T-helper 2 cell (primary cell): ENCODE data around the gene NPHS1.
"Not testable (repeated sequence)": the region's sequence is repeated elsewhere in the genome, so short reads cannot be mapped to it uniquely, and the experiment has no call there.

Experiments used
- DNase-seq, 5 experiments: peaks; one replicate each; pipeline versions ENCODE4 v3.0.0 to v3.0.0-alpha.2; 2012 to 2022
- total RNA-seq, 2 donors: gene quantifications; one replicate each; lab custom pipeline; 2026; lab: John Stamatoyannopoulos, UW

Gene NPHS1, protein sequence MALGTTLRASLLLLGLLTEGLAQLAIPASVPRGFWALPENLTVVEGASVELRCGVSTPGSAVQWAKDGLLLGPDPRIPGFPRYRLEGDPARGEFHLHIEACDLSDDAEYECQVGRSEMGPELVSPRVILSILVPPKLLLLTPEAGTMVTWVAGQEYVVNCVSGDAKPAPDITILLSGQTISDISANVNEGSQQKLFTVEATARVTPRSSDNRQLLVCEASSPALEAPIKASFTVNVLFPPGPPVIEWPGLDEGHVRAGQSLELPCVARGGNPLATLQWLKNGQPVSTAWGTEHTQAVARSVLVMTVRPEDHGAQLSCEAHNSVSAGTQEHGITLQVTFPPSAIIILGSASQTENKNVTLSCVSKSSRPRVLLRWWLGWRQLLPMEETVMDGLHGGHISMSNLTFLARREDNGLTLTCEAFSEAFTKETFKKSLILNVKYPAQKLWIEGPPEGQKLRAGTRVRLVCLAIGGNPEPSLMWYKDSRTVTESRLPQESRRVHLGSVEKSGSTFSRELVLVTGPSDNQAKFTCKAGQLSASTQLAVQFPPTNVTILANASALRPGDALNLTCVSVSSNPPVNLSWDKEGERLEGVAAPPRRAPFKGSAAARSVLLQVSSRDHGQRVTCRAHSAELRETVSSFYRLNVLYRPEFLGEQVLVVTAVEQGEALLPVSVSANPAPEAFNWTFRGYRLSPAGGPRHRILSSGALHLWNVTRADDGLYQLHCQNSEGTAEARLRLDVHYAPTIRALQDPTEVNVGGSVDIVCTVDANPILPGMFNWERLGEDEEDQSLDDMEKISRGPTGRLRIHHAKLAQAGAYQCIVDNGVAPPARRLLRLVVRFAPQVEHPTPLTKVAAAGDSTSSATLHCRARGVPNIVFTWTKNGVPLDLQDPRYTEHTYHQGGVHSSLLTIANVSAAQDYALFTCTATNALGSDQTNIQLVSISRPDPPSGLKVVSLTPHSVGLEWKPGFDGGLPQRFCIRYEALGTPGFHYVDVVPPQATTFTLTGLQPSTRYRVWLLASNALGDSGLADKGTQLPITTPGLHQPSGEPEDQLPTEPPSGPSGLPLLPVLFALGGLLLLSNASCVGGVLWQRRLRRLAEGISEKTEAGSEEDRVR (N-terminal part only)
- 0 reads per million in 2 donors for total RNA-seq

DNA sequence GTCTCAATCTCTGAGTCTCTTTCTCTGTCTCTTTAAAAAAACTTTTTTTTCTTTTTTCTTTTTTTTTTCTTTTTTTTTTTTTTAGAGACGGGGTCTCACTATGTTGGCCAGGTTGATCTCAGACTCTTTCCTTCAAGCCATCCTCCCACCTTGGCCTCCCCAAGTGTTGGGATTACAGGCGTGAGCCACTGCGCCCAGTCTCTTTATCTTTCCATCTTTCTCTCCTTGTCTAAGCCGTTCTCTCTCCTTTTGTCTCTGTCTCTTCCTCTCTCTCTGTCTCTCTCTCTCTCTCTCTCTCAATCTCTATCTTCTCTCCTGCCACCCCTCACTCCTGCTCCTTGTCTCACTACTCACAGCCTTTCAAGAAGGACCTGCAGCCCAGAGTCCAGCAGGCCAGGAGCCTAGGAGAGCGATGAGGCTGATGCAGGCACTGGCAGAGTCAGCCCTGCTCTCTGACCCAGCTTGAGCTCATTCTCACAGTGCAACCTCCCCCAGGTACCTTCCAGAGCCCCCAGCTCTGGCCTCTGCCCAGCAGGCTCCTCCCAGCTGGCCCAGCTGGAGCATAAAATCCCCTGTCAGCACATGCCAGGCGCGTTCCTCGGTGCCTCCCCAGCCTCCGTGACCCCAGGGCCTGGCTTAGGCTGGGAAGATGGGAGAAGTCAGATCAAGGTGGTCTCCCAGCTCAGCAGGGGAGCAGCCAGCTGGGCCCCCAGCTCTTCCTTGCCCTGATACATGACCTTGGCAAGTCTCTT lies at the start of gene NPHS1:
TSS of gene NPHS1 (minus strand) at position 476 of the 752 bp plus-strand sequence. CDS start 667 bp downstream, outside the sequence.
- DNase-seq, result no peak

DNA sequence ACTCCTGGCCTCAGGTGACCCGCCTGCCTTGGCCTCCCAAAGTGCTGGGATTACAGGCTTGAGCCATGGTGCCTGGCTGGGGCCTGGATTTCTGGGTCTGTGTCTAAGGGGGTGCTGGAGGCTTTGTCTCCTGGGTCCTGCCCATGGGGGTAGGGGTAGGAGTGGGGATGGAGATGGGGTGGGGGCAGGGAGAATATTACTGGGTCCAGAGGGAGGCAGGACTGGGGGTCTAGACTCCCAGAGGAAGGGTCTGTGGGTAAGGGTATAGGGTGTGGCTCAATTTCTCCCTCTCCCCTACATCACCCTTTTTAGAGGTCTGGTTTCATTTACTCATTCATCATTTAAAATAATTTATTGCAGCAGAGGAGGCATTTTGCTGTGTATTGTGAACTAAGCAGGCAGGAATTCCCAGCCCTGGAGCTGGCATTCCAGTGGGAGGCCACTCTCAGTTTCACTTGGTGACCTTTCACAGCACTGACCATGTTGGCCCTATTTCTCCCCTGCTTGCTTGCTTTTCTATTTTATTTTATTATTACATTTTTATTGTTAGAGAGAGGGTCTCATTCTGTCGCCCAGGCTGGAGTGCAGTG lies 48.8 kb upstream of the NPHS1 start:
- no peak for DNase-seq

DNA sequence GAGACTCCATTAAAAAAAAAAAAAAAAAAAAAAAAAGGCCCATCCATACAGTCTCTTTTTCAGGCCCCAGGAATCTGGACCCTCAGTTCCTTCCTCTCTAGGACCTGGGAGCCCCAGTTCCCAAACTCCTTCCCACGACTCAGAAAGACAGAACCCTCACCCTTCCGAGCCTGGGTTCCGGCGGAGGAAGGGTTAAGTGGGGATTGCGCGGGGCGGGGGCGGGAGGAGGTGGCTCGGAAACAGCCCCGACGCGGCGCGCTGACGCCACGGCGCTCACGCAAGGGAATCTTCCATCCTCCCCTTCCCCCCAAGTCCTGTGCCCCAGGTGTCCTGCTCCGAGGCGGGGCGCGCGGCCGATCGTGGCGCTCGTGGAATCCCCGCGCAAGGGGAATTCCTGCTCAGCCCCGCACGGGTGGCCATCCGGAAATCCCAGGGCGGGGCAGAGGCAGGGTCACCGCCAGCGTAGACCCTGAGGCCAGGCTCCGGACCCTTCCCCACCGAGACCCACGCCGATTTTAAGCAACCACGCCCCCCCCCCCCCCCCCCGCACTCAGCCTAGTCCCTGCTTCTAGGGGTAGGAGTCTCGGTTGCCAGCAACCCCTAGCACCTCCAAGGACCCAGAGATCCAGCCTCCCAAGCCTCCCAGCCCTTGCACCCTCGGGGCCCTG lies 47.4 kb upstream of the NPHS1 start:
- DNase-seq, result peak; percentile 77 to 96 (median 81)

DNA sequence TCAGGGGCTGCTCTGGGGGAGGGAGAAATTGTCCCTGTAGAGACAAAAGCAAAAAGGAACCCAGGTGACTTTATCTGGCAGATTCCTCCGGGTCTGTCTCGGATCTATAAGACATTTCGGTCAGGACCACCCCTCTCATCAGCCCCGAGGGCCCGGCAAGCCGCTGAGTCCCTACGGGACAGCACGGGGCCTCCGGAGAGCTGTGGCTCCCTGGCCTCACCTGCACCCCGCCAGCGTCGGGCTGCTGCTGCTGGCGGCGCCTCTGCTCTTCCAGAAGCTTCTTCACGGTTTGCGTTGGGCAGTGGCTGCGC lies 46.1 kb upstream of the NPHS1 start:
- no peak for DNase-seq

DNA sequence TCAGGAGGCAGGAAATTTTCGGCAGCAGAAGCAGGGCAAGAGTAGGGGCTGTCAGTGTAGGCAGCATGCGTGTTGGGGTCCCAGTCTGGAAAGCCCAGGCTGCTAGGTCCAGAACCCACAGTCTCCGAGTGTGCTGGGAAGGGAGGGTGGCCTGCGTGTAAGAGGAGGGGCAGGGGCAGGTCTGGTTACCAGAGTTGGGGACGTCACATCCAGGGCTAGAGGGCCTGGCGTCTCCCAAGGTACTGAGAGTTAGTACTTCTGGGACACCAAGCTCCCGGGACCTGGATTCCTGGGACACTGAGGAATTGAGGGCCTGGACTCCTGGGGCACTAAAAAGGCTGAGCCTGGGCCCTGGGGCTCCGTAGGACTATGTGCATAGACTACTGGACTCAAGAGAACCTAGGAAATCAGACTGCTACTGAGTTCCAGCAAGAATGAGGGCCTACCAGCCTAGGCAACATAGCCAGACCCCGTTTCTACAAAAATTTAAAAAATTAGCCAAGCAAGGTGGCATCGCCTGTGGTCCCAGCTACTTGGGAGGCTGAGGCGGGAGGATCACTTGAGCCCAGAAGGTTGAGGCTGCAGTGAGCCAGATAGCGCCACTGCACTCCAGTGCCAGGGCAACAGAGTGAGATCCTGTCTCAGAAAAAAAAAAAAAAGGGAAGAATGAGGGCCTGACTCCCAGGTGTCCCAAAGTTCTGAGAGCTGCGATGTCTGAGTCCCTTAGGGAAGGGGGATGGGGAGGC lies 45.6 kb upstream of the NPHS1 start:
- no peak for DNase-seq

DNA sequence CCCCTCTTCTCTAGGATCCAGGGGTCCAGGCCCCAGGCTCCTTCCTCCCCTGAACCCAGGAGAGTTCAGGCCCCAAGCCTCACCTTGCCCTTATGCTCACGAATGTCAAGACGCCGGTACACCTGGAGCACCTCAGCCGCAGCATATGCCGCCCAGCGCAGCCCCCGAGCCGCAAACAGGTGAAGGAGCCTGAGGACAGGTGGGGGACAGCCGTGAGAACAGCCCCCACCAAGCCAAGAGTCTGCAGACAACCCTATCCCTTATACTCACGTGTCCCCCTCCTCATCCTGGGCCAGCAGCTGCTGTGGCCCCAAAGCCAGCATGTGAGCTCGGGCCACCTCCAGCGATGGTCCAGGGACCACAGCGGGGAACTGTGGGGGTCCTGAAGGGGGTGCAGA lies 44.3 kb upstream of the NPHS1 start:
- no peak for DNase-seq

DNA sequence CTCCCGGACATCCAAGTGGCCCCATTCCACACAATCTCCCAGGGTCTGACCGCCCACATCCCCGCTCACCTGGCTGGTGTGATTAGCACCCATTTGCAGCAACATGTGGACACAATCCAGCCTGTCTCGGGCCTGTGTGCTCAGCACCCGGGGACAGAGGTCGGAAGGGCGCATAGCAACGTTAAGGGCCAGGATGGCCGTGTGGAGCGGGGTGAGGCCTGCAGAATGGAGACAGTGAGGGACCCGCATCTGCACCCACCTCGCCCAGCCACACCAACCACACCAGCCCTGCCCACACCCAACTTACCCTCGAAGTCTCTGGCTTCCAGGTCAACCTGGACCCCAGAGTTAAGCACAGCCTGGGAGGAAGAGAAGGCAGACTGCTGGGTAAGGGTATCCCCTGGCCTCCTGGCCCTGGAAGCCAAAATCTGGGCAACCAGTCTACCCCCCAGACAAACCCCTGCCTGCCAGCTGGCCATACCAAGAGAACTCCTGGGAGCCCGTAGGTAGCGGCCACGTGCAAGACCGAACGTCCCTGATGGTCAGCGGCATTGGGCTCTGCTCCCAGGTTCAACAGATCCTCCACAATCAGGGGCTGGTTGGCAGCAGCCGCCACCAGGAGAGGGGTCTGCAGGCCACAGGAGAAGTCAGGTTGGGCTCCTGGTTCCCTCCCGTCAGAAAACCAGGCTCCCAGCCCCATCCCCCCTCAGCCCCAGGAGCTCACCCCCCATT lies 43.8 kb upstream of the NPHS1 start:
- DNase-seq, result no peak

DNA sequence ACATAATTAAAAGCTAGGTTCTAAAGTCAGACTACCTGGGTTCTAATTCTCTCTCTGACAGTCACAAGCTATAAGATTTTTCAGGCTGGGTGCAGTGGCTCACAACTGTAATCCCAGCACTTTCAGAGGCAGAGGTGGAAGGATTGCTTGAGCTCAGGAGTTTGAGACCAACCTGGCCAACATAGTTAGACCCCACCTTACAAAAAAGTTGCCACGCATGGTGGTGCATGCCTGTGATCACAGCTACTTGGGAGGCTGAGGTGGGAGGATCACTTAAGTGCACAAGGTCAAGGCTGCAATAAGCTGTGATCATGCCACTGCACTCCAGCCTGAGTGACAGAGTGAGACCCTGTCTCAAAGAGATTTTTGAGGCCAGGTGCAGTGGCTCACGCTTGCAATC lies 42.0 kb upstream of the NPHS1 start:
- no peak for DNase-seq

DNA sequence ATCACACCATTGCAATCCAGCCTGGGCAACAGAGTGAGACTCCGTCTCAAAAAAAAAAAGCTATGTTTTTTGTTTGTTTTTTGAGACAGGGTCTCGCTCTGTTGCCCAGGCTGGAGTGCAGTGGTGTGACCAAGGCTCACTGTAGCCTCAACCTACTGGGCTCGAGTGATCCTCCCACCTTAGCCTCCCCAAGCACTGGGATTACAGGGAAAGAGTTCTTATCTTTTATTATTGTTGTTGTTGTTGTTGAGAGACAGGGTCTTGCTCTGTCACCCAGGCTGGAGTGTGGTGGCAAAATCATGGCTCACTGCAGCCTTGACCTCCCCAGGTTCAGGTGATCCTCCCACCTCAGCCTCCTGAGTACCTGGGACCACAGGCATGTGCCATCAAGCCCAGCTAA lies 39.5 kb upstream of the NPHS1 start:
- not testable (repeated sequence) for DNase-seq

DNA sequence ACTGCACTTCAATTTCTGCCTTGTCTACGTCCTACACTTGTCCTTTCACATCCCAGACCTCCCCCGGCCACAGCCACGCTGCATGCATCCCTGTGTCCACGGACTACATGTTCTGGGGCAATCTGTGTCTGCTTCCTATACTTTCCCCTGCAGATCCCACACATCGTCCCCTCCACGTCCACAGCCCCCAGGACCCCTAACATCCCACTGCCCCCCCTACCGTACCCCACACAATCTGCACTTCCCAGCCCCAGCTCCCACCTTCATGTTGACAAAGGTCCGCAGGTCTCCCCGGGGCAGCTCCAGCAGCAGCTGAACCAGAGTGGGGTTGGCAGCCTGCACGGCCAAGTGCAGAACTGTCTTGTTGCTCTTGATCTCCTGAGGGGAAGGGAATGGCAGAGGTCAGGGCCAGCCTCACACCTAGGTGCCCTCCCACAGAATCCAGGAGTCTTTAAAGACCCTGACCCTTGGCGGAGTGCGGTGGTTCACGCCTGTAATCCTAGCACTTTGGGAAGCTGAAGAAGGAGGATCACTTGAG lies 37.9 kb upstream of the NPHS1 start:
- no peak for DNase-seq

DNA sequence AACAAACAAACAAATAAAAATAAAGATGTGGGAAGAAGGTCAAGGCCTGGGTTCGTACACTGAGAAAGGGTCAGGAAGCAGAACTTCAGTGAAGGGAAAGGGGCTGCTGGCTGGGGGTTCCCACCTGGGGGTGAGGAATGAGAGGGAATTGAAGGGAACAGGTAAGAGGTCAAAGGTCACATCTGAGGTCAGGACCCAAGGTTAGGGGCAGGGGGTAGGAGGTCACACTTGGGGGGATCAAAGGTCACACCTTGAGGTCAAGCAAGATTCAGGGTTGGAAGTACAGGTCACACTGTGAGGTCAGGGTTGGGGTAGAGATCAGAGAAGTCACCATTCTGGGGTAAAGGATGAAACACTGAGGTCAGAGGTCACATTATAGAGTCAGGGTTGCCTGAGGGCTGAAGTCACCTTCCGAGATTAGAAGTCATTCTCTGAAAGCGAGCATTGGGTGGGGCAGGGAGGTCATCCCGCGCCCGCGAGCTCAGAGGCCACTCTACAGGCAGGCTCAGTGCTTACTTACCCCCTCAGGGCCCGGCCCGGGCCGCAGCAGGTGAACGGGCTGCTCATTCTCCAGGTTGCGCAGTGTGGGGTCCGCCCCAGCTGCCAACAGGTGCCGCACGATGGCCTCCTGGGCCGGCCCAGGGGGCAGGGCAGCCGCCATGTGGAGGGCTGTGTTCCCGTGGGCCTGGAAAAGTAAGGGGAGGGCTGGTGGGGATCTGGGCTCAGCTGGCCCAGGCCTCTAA lies 37.2 kb upstream of the NPHS1 start:
- DNase-seq, result no peak

DNA sequence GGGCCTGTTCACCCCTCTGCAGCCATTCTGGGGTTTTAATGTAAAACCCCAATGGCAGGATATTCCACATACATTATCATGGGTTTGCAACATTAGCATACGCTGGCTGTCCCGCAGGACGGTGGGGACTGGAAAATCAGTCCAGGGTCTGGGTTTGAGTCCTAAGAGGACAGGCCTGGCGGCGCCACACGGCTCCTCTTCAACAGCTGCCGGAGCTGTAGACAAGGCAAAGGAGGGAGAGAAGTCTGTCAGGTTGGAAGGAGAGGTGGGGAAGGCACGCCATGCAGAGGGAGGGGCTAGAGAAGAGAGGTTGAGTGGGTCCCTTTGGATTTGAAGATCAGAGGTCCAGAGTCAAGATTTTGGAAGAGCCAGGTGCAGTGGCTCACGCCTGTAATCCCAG lies 36.1 kb upstream of the NPHS1 start:
- no peak for DNase-seq

DNA sequence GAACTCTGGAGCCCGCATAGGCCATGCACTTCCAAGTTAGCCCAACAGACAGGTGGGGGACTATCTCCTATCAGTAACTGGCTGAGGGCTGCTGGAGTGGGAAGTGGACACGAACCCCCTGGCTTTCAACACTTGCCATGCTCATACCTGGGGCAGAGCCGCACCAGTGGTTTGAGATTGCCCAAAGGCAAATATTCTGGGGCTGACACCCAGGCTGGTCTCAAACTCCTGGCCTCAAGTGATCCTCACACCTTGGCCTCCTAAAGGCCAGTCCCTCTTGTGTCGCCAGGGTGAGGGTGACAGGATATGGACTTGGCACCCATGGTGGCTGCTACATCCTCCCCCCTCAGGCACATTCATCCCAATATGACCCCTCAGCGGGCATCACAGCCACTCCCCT lies 34.9 kb upstream of the NPHS1 start:
- no peak for DNase-seq

DNA sequence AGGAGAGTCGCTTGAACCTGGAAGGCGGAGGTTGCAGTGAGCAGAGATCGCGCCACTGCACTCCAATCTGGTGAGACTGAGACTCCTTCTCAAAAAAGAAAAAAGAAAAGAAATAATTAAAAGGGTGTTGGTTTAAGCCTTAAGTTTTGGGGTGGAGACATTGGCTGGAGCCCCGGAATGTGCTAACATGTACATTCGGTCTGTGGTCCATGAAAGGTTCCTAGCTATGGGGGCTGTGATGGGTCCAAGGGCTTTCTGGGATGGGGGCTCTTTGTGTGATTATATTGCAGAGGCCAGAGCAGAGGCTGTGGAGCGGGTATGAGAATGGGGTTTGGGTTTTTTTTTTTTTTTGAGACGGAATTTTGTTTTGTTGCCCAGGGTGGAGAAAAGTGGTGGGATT lies 33.6 kb upstream of the NPHS1 start:
- no peak for DNase-seq

DNA sequence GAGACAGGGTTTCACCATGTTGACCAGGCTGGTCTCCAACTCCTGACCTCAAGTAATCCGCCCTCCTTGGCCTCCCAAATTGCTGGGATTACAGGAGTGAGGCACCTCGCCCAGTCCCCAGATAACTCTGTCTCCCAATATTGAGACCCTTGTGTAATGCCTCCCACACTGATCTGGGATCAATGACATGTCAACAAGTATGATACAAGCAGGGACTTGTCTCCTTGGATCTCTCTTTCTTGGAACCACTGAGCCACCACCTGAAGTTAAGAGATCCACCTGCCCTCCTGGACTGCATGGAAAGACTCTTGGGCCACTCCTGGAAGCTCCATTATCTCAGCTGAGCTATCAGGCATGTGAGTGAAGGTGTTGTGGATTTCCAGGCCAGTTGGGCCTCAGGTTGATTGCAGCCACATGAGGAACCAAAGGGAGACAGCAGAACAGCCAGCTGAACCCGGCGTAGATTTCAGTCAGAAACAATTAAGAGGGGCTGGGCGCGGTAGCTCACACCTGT lies 33.0 kb upstream of the NPHS1 start:
- DNase-seq, result no peak

DNA sequence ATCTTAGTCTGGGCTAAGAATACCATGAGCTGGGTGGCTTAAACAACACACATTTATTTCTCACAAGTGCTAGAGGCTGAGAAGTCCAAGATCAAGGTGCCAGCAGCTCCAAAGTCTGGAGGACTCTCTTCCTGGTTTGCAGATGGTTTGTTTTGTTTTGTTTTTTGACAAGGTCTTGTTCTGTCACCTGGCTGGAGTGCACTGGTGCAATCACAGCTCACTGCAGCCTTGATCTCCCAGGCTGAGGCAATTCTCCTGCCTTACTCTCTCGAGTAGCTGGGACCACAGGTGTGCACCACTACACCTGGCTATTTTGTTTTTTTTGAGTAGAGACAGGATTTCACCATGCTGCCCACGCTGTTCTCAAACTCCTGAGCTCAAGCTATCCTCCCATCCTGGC lies 31.6 kb upstream of the NPHS1 start:
- DNase-seq, result no peak

DNA sequence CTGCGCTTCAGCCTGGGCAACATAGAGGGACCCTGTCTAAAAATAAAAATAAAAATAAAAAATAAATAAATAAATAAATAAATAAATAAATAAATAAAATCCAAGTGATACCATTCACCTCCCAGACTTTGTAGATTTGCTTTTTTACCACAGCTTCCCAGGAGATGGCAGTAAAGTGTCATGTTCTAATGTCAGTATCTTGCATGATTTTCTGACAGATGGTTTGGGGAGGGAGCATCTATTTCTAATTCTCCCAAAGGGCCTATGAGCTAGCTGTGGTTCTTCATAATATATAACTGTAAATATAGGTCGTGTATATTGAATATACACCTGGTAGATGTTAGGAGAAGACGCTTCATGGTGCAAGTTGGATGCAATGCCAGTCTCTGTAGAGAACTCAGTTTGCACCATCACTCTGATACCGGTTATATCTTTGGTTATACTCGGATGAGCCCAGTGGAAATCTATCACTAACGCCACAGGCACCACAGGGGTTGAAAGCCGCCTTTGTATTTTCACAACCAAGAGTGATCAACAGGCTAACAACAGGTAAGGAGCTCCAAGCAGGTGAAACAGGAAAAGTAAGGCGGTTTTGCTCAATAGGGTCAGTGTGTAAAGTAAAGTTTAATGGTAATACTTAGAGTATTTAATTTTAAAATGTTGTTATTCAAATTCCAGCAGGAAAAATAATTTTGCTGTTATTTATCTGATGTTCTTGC lies 30.0 kb upstream of the NPHS1 start:
- peak in 2 of 5 experiments; percentile 50 to 70 for DNase-seq

DNA sequence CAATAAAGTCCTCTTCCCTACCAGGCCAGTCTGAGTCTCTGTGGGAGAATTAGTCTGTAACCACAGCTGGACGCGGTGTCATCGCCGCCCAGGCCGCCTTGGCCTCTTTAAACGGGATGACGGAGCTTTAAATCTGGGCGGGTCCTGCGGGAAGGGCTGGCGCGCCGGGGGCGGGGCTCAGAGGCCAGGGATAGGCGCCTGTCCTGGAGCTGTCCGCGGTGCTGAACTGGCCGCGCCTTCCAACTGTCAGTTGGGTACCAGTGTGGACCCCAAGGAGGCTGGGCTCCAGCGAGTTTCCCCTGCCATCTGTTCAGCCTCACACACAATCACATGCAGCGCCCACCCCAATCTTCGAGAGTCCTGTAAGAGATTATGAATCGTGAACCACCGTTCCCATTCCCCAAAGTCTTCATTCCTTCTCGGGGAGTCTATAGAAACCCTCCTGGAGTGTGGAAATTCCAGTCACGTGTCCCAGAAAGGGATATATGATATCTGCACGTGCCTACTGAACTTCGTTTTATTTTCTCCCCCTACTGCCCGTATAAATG lies 27.5 kb upstream of the NPHS1 start:
- peak; percentile 55 to 79 (median 68) for DNase-seq
